A549 (cell line): ENCODE results near the gene RAB3GAP2. TPM values are rescaled to one million over a fixed set of nuclear protein-coding genes. Genes with fewer than 3 reads are reported as not detected.

Source experiments
- ATAC-seq, 2 experiments: fragments of 200-7000 bp in 1 of 2; fragments of >200 bp in 1 of 2; cut with Nextera tagmentation in 1 of 2; cut with Tn5 transposase in 1 of 2; 3 replicates each; pipeline versions ENCODE4 v1.8.0 to v1.9.1; 2018 to 2020; ENCODE audit warnings: mild to moderate bottlenecking in 1 of 2, moderate library complexity in 1 of 2
- CTCF ChIA-PET: fragments of 300-600 bp; sonication (Branson Sonifier 250); formaldehyde crosslinking; extraction: SDS; loops from one replicate; lab custom pipeline; 2021; ENCODE audit warnings: antibody characterized with exemption, inconsistent platforms; lab: Yijun Ruan, JAX
- POLR2A ChIA-PET: fragments of 350-600 bp; formaldehyde crosslinking; extraction: SDS; loops from one replicate; lab custom pipeline; 2021; ENCODE audit warnings: antibody characterized with exemption, inconsistent platforms; lab: Yijun Ruan, JAX
- DNase-seq, 2 experiments: peaks; one replicate each; pipeline versions ENCODE4 v3.0.0 to v3.0.0-alpha.2; 2011 to 2016; ENCODE audit warnings: low read depth in 1 of 2, low spot score in 1 of 2
- FAIRE-seq: peaks from 2 replicates; lab custom pipeline; 2011; peaks lifted over from hg19 to GRCh38; lab: Jason Lieb, UNC
- H3K27ac ChIP-seq, 2 experiments: fragments of >200 bp; sonication (Bioruptor Twin); formaldehyde crosslinking; 3 replicates each; pipeline ENCODE4 v1.5.1; 2016 to 2017
- H3K4me1 ChIP-seq: fragments of >200 bp; sonication (Bioruptor Twin); formaldehyde crosslinking; 3 replicates; pipeline ENCODE4 v1.6.1; 2016
- H3K4me2 ChIP-seq: fragments of >200 bp; sonication (Bioruptor Twin); formaldehyde crosslinking; 3 replicates; pipeline ENCODE4 v1.6.1; 2016
- H3K4me3 ChIP-seq: fragments of >200 bp; sonication (Bioruptor Twin); formaldehyde crosslinking; 3 replicates; pipeline ENCODE4 v1.5.1; 2016
- H3K9me3 ChIP-seq: fragments of >200 bp; sonication (Bioruptor Twin); formaldehyde crosslinking; 3 replicates; pipeline ENCODE4 v1.6.1; 2016
- BCL3 ChIP-seq: fragments of >200 bp; sonication (Bioruptor Twin); formaldehyde crosslinking; IDR thresholded peaks from 3 replicates; pipeline ENCODE4 v1.6.1; 2016
- CBX2 ChIP-seq: fragments of 200-600 bp; sonication (generic); IDR thresholded peaks from 2 replicates; pipeline ENCODE4 v1.6.1; 2016; ENCODE audit warnings: low read depth, mild to moderate bottlenecking, borderline replicate concordance
- CBX8 ChIP-seq: fragments of 200-600 bp; sonication (generic); IDR thresholded peaks from 2 replicates; pipeline ENCODE4 v1.6.1; 2016
- CEBPB ChIP-seq, 2 experiments: fragments of >200 bp in 1 of 2; sonication (Bioruptor Twin) in 1 of 2; formaldehyde crosslinking in 1 of 2; IDR thresholded peaks; 2 replicates each; pipeline ENCODE4 v1.6.1; 2012 to 2016
- CHD2 ChIP-seq: fragments of 150-350 bp; IDR thresholded peaks from 2 replicates; pipeline ENCODE4 v1.6.1; 2014; ENCODE audit warnings: low read length; ENCODE audit not compliant: partially characterized antibody
- CTCF ChIP-seq: fragments of >200 bp; sonication (Bioruptor Twin); formaldehyde crosslinking; IDR thresholded peaks from 3 replicates; pipeline ENCODE4 v1.5.1; 2016
- EHMT2 ChIP-seq: fragments of 200-600 bp; sonication (generic); IDR thresholded peaks from 2 replicates; pipeline ENCODE4 v1.6.1; 2016; ENCODE audit warnings: antibody characterized with exemption, low read depth, mild to moderate bottlenecking, moderate library complexity
- GATA3 ChIP-seq: IDR thresholded peaks from 2 replicates; pipeline ENCODE4 v1.6.1; 2012; ENCODE audit warnings: borderline replicate concordance
- HDAC2 ChIP-seq: fragments of 200-600 bp; sonication (generic); IDR thresholded peaks from 2 replicates; pipeline ENCODE4 v1.6.1; 2016
- KDM1A ChIP-seq: fragments of 200-600 bp; sonication (generic); IDR thresholded peaks from 2 replicates; pipeline ENCODE4 v1.6.1; 2016; ENCODE audit warnings: low read depth, mild to moderate bottlenecking
- MAX ChIP-seq: IDR thresholded peaks from 2 replicates; pipeline ENCODE4 v1.6.1; 2012
- PHF8 ChIP-seq: fragments of 200-600 bp; sonication (generic); IDR thresholded peaks from 2 replicates; pipeline ENCODE4 v1.6.1; 2016; ENCODE audit warnings: low read depth, mild to moderate bottlenecking, antibody characterized with exemption, moderate library complexity, borderline replicate concordance
- POLR2A ChIP-seq: IDR thresholded peaks from 2 replicates; pipeline ENCODE4 v1.6.1; 2012; ENCODE audit warnings: mild to moderate bottlenecking, low read length
- REST ChIP-seq: fragments of 200-600 bp; sonication (generic); IDR thresholded peaks from 2 replicates; pipeline ENCODE4 v1.6.1; 2016; ENCODE audit warnings: antibody characterized with exemption, mild to moderate bottlenecking, moderate library complexity
- TFCP2L1 ChIP-seq: fragments of 250-450 bp; sonication (Bioruptor Pico); IDR thresholded peaks from 2 replicates; pipeline ENCODE4 v1.5.0; 2021; ENCODE audit warnings: mild to moderate bottlenecking
- USF2 ChIP-seq: fragments of 450-650 bp; IDR thresholded peaks from 2 replicates; pipeline ENCODE4 v1.6.1; 2014; ENCODE audit warnings: antibody characterized with exemption
- ZC3H11A ChIP-seq: fragments of 450-650 bp; IDR thresholded peaks from 2 replicates; pipeline ENCODE4 v1.6.1; 2014; ENCODE audit warnings: antibody characterized with exemption, mild to moderate bottlenecking
- ZFP36 ChIP-seq: fragments of 450-650 bp; IDR thresholded peaks from 2 replicates; pipeline ENCODE4 v1.6.1; 2014; ENCODE audit warnings: borderline replicate concordance; ENCODE audit not compliant: partially characterized antibody
- ZNF302 ChIP-seq: fragments of 250-450 bp; sonication (Bioruptor Pico); IDR thresholded peaks from 2 replicates; pipeline ENCODE4 v1.9.0; 2021; ENCODE audit warnings: inconsistent platforms, mild to moderate bottlenecking, moderate library complexity
- WGBS: methylation state at CpG from one replicate; pipeline ENCODE4 v1.1.6; 2017; ENCODE audit errors: missing lambda C conversion rate; 5-methylcytosine and 5-hydroxymethylcytosine counted together
- polyA plus RNA-seq, 4 experiments: library from polyadenylated mRNA; depleted of rRNA in 3 of 4; stranded (reverse); fragments of >200 nt; fragmentation: RNase III in 1 of 4; extraction: RNeasy Plus Mini Kit Qiagen cat#74134 plus additional on column Dnase treatment in 1 of 4; gene quantifications; 2 replicates in 3 of 4; 3 replicates in 1 of 4; pipeline ENCODE4 v1.2.3, GENCODE V29; 2011 to 2017

RAB3GAP2 gene
- polyA plus RNA-seq, 2 of the 4 experiments (the other 2 are of a cell fraction) = 14.1 to 42.8 TPM

GRCh38 chr1:220317161-220317560 is 44.9 kb upstream of the RAB3GAP2 start:
- WGBS = 7% methylated on average over 3 of the region's 4 CpGs
- no peak for ATAC-seq
- no peak overlapping the region for H3K27ac ChIP-seq

More at GRCh38 chr1:220317161-220317560, 44.9 kb upstream of the RAB3GAP2 start:
- DNase-seq (no peak), FAIRE-seq (no peak)
- ChIA-PET POLR2A (no interaction called here), CTCF (no interaction called here)
- Histone ChIP-seq H3K9me3 (no peaks in the 10 kb centered on the region), H3K4me2 (no peak overlapping the region), H3K4me1 (no peaks in the 10 kb centered on the region), H3K4me3 (no peak overlapping the region)
- TF ChIP-seq CEBPB (IDR thresholded peaks at IDR 0.05) = no peak
- TF ChIP-seq ZC3H11A = no peak
- no peak for TF ChIP-seq CBX2
- no peak for TF ChIP-seq USF2
- no peak for TF ChIP-seq POLR2A
- no peak for TF ChIP-seq REST
- TF ChIP-seq ZNF302 (CRISPR knock-in tag) = no peak
- no peak for TF ChIP-seq ZFP36
- TF ChIP-seq PHF8 = no peak
- no peak for TF ChIP-seq CTCF
- no peak for TF ChIP-seq HDAC2
- no peak for TF ChIP-seq CBX8
- no peak for TF ChIP-seq EHMT2
- TF ChIP-seq TFCP2L1 (CRISPR knock-in tag) = no peak
- no peak for TF ChIP-seq MAX
- TF ChIP-seq GATA3 = no peak
- TF ChIP-seq KDM1A = no peak
- no peak for TF ChIP-seq CHD2
- TF ChIP-seq BCL3 = no peak
